Gastrocnemius medialis (tissue), 4 donors: ENCODE measurements around the gene LPCAT2. TPM values are rescaled to one million over a fixed set of nuclear protein-coding genes. Genes with fewer than 3 reads are reported as not detected.

Source experiments
- ATAC-seq, 2 donors: fragments of 150-250 bp; one replicate each; pipeline ENCODE4 v1.9.1; 2016
- DNase-seq, 2 donors: peaks; one replicate each; pipeline ENCODE4 v3.0.0-alpha.2; 2019
- H3K27ac ChIP-seq, 4 donors: fragments of 200-600 bp; sonication (generic); 1 replicate in 1 of 4; 2 replicates in 3 of 4; pipeline ENCODE4 v1.5.1; 2016 to 2018; ENCODE audit warnings: mild to moderate bottlenecking in 2 of 4, moderate library complexity in 1 of 4
- H3K27me3 ChIP-seq, 3 donors: fragments of 200-600 bp; sonication (generic) in 2 of 3; 1 replicate in 1 of 3; 2 replicates in 2 of 3; pipeline versions ENCODE4 v1.5.1 to v1.6.0; 2016 to 2019; ENCODE audit warnings: mild to moderate bottlenecking in 1 of 3, moderate library complexity in 1 of 3
- H3K36me3 ChIP-seq, 2 donors: fragments of 200-600 bp; sonication (generic) in 1 of 2; one replicate each; pipeline ENCODE4 v1.5.1; 2017 to 2018
- H3K4me1 ChIP-seq, 2 donors: fragments of 200-600 bp; sonication (generic) in 1 of 2; one replicate each; pipeline ENCODE4 v1.5.1; 2016 to 2017; ENCODE audit warnings: mild to moderate bottlenecking in 2 of 2
- H3K4me3 ChIP-seq, 4 donors: fragments of 200-600 bp; sonication (generic) in 3 of 4; 1 replicate in 1 of 4; 2 replicates in 3 of 4; pipeline ENCODE4 v1.5.1; 2016 to 2019; ENCODE audit warnings: mild to moderate bottlenecking in 2 of 4
- H3K9me3 ChIP-seq, 3 donors: fragments of 200-600 bp; sonication (generic) in 2 of 3; 1 replicate in 1 of 3; 2 replicates in 2 of 3; pipeline ENCODE4 v1.5.1; 2016 to 2019
- CTCF ChIP-seq, 5 experiments: fragments of 450-650 bp in 3 of 5; fragments of 200-600 bp in 2 of 5; sonication (generic) in 2 of 5; IDR thresholded peaks in 4 of 5; conservative IDR thresholded peaks in 1 of 5; 1 replicate in 4 of 5; 2 replicates in 1 of 5; pipeline ENCODE4 v1.5.1; 2016 to 2019; ENCODE audit warnings: antibody characterized with exemption in 5 of 5, mild to moderate bottlenecking in 3 of 5, moderate library complexity in 3 of 5
- POLR2A ChIP-seq, 2 donors: fragments of 450-650 bp; IDR thresholded peaks; one replicate each; pipeline ENCODE4 v1.6.1; 2017; ENCODE audit warnings: antibody characterized with exemption in 2 of 2, mild to moderate bottlenecking in 2 of 2, moderate library complexity in 2 of 2
- in situ Hi-C, 4 donors: fragments of 200-750 bp; cut with MboI; loops; one replicate each; pipeline versions ENCODE4 v1.15.0 to v1.8.0; 2017; ENCODE audit warnings: low sequenced_read_pairs in 4 of 4
- intact Hi-C: fragments of 100-400 bp; cut with DNase I; formaldehyde crosslinking; loops from one replicate; pipeline ENCODE4 v1.15.1; 2023; ENCODE audit warnings: low total_unique reads
- total RNA-seq, 4 donors: library from RNA; depleted of rRNA; stranded (reverse); fragments of >200 nt; gene quantifications; one replicate each; pipeline versions ENCODE4 v1.1.0 to v1.2.3, GENCODE V29; 2016

Gene LPCAT2
- total RNA-seq, 4 donors from 2014 or later: 1.2 to 6.7 (median 4.7) TPM

GRCh38 chr16:55465077-55465896 is 43.6 kb upstream of the LPCAT2 start:
- in situ Hi-C loops (loop anchor here (5.0 to 25.0 kb wide), 8 partner anchors 77 to 380 kb away; partner anchors contain the start of gene CES1 (in 1 of the 4)), intact Hi-C loops (loop anchor here (1.0 kb wide), 3 partner anchors 78 to 377 kb away; no protein-coding TSS in a partner anchor)
- no peaks in the 10 kb centered on the region for H3K9me3 ChIP-seq
- H3K27me3 ChIP-seq: no peaks in the 10 kb centered on the region
- DNase-seq: peak; percentile 64 to 79
- TF ChIP-seq POLR2A (IDR thresholded peaks at IDR 0.05) (no peak), CTCF (IDR thresholded peaks at IDR 0.05 in 4 of 5, conservative IDR thresholded peaks at IDR 0.05 in 1 of 5) (peak; percentile 97 to 100 (median 99))
- no peaks in the 10 kb centered on the region for H3K4me1 ChIP-seq
- no peak overlapping the region for H3K27ac ChIP-seq
- H3K36me3 ChIP-seq: no peaks in the 10 kb centered on the region
- peak; percentile 83 to 96 for ATAC-seq
- no peak overlapping the region for H3K4me3 ChIP-seq

GRCh38 chr16:55466209-55466608 is 42.7 kb upstream of the LPCAT2 start:
- intact Hi-C loops: no loop called here
- no peak for DNase-seq
- TF ChIP-seq CTCF (IDR thresholded peaks at IDR 0.05 in 4 of 5, conservative IDR thresholded peaks at IDR 0.05 in 1 of 5) (no peak), POLR2A (IDR thresholded peaks at IDR 0.05) (no peak)
- ATAC-seq: no peak
- H3K4me1 ChIP-seq: peaks cover 0 to 5% of the 10 kb centered on the region in 2 donors
- in situ Hi-C loops: loop anchor here (5.0 to 25.0 kb wide), 8 partner anchors 76 to 379 kb away; partner anchors contain the start of gene CES1 (in 1 of the 4)
- no peaks in the 10 kb centered on the region for H3K36me3 ChIP-seq
- no peak overlapping the region for H3K4me3 ChIP-seq
- H3K27me3 ChIP-seq: no peaks in the 10 kb centered on the region
- H3K9me3 ChIP-seq: no peaks in the 10 kb centered on the region
- no peak overlapping the region for H3K27ac ChIP-seq

- Histone ChIP-seq H3K36me3 (no peaks in the 10 kb centered on the region), H3K4me1 (peaks cover 0 to 5% of the 10 kb centered on the region in 2 donors), H3K9me3 (no peaks in the 10 kb centered on the region), H3K27me3 (no peaks in the 10 kb centered on the region), H3K4me3 (no peak overlapping the region), H3K27ac (no peak overlapping the region)
- TF ChIP-seq POLR2A (IDR thresholded peaks at IDR 0.05) (no peak), CTCF (IDR thresholded peaks at IDR 0.05 in 4 of 5, conservative IDR thresholded peaks at IDR 0.05 in 1 of 5) (no peak)
- in situ Hi-C loops: loop anchor here (5.0 to 25.0 kb wide), 8 partner anchors 74 to 377 kb away; partner anchors contain the start of gene CES1 (in 1 of the 4)
- intact Hi-C loops: no loop called here
- ATAC-seq (no peak), DNase-seq (no peak)
Observed at GRCh38 chr16:55467898-55468297, 41.0 kb upstream of the LPCAT2 start.

- Histone ChIP-seq H3K4me1 (peaks cover 0 to 5% of the 10 kb centered on the region in 2 donors), H3K4me3 (no peak overlapping the region), H3K27me3 (no peaks in the 10 kb centered on the region), H3K36me3 (no peaks in the 10 kb centered on the region), H3K9me3 (no peaks in the 10 kb centered on the region), H3K27ac (no peak overlapping the region)
- DNase-seq: no peak
- in situ Hi-C loops: loop anchor here (5.0 to 25.0 kb wide), 8 partner anchors 74 to 376 kb away; partner anchors contain the start of gene CES1 (in 1 of the 4)
- intact Hi-C loops: no loop called here
- TF ChIP-seq CTCF (IDR thresholded peaks at IDR 0.05 in 4 of 5, conservative IDR thresholded peaks at IDR 0.05 in 1 of 5) (no peak), POLR2A (IDR thresholded peaks at IDR 0.05) (no peak)
- no peak for ATAC-seq
Observed at GRCh38 chr16:55468352-55468990, 40.4 kb upstream of the LPCAT2 start.
